Measurements from ENCODE around the gene NR6A1.

The NR6A1 gene

DNA sequence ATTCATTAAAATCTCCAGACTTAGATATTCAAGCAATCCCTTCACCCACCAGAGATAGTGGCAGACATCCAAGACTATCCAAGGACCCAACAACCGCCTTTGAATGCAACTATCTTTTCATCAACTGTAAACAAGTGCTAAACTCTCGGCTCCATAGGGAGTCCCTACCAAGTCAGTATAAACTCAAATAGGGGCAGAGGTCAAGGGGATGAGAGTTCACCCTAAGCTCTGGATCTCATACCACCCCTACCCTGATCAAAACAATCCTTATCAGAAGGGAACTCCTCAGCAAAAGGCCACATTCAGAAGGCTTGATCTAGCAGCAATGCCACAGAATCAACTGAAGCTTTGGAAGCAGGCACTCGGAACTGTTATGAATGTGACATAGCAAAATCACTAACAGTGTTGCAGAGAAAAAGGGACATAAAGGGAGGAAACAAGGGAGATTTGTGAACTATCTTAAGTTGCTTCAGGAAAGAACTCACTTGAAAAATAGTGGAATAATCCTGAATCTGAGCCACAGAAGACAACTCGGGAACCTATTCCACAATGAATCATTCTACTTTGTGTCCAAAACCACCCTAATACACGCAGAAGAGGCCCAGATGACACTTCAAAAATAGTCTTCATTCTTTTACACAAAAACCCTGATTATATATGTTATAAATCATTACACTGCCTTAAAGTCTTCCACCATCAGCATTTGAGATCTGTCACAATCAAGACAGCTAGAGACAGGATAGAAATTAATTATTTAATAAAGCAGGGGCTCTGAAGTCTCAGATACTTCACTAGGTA, 49.8 kb downstream of the NR6A1 start:
- DNase-seq: no peak

GRCh38 chr9:124720429-124721108, 50.5 kb downstream of the NR6A1 start:
- DNase-seq: no peak

DNA sequence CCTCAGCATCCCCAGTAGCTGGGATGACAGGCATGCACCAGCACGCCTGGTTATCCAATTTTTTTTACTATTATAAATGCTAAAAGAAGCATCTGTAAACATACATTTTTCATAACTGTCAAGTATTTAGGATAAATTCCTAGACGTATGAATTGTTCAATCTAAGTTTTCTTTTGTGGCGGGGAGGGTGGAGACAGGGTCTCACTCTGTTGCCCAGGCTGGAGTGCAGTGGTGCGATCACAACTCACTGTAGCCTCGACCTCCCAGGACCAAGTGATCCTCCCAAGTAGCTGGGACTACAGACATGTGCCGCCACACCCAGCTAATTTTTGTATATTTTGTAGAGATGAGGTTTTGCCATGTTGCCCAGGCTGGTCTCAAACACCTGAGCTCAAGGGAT, 52.2 kb downstream of the NR6A1 start:
- no peak for DNase-seq

DNA sequence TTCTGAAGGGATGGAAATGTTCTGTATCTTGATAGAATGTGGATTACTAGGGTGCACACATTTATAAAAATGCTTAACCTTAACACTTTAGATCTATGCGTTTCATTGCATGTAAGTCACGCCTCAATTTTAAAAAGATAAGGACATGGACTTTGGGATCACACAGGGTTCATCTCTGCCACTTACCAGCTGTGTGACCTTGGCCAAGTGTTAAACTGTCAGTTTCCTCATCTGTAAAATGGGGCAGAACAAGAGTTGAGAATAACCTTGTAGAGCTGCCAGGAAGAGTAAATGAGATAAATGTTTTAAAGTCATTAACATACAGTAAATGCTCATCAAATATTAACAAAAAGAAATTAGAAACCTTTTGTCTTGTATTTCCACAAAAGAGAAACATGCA, 53.5 kb downstream of the NR6A1 start:
- DNase-seq: no peak

DNA sequence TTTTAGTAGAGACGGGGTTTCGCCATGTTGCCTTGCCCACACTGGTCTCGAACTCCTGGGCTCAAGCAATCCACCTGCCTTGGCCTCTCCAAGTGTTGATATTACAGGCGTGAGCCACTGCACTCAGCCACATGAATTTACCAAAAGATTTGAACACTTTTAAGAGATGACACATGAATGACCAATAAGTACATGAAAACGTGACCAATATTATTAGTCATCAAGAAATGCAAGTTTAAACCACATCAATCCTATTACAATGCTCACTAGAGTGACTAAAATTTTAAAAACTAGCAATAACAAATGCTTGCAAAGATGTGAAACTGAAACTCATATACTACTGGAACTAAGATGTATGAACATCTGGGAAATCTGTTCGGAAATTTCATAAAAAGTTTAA, 54.3 kb downstream of the NR6A1 start:
- DNase-seq: no peak

DNA sequence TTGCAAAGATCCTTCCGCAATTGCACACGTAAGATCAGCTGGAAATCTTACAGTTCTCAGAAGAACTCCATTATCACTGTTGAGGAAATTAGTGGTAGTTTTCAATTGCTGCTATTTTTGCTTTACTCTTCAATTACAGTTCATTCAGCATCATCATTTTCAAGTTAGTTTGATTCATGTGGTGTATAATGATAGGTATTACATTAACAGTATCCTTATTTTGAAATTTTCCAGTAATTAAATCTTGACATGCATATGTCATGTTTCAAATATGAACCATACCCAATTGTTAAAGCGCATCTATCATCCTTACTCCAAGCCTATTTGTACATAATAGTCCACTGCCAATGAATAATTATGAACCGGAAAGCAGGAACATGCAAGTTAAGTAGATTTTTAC, 60.3 kb downstream of the NR6A1 start:
- no peak for DNase-seq

GRCh38 chr9:124709292-124709690, 61.8 kb downstream of the NR6A1 start:
- DNase-seq: no peak

DNA sequence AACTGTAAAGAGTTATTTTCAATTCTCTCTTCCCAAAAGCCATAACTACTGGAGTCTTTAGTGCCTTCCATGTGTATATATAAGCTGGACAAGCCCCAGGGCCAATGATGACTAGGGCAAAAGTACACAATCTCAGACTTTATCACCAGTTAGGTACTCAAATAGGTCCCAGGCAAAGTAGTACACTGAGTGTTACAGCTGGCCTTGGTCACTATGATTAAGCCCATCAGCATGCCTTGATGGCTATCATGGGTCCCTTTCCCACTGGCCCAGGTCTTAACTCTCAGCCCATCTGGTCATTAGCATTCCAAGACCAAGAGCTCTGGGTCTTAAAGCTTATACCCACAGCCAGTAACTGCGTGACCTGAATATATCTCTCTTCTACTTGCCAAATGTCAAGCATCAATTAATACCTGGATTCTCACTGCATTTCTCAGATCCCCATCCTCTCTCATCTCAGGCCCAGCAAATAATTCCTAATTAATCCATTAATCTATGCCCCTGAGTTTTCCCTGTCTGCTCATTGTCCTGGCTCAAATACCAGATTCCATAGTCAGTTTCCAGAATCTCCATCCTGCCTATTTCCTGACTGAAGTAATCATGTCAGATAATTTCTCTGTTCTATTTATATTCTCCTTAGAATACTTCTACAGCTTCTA, 62.3 kb downstream of the NR6A1 start:
- DNase-seq: no peak

DNA sequence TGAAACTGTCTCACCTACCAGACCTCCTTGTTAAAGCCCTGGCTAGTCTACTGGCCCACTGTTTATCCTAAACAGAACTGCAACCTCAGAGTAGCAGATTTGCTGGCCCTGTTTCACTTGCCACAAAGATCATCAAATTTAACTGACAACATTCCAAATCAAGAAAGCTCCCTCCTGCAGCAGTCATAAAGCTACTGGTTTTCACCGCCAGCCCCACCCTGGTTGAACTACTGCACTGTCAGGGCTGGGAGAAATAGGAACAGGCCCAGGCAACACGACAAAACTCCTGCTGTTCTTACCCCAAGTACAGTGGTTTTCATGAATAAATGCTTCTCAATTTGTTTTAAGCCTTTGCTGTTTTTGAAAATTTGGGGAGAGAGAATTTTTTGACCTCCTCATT, 63.0 kb downstream of the NR6A1 start:
- no peak for DNase-seq

- DNase-seq: no peak
Measured at GRCh38 chr9:124707666-124708065, 63.4 kb downstream of the NR6A1 start.

DNA sequence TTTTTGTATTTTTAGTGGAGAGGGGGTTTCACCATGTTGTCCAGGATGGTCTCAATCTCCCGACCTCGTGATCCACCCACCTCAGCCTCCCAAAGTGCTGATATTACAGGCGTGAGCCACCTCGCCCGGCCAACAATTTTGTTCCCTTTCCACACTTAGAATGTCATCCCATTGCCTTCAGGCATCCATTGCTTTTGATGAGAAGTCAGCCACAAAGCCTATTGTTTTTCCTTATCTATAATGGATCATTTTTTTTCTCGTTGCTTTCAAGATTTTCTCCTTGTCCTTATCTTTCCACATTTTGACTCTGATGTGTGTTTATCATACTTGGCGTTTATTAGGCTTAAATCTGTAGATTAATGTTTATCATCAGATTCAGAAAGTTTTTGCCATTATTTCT, 64.4 kb downstream of the NR6A1 start:
- no peak for DNase-seq

- no peak for DNase-seq
Measured at GRCh38 chr9:124699575-124699974, 71.5 kb downstream of the NR6A1 start.

DNA sequence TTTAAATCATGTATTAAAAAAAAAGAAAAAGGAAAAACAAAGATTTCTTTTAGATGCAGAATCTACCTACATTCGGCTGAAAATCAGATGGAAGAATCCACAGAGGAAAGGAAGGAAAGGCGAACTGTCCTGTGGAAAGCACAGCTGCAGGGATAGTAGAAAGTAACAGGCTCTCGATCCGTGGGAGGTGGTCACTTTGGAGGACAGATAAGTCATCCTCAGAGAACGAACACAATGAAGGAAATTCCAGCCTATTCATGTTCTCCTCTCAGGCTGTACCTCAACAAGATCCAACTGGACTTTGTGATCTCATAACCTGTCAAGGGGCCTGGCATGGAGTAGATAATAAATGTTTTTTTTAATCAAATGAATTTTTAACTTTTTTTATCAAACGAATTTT, 72.8 kb downstream of the NR6A1 start:
- DNase-seq: no peak

DNA sequence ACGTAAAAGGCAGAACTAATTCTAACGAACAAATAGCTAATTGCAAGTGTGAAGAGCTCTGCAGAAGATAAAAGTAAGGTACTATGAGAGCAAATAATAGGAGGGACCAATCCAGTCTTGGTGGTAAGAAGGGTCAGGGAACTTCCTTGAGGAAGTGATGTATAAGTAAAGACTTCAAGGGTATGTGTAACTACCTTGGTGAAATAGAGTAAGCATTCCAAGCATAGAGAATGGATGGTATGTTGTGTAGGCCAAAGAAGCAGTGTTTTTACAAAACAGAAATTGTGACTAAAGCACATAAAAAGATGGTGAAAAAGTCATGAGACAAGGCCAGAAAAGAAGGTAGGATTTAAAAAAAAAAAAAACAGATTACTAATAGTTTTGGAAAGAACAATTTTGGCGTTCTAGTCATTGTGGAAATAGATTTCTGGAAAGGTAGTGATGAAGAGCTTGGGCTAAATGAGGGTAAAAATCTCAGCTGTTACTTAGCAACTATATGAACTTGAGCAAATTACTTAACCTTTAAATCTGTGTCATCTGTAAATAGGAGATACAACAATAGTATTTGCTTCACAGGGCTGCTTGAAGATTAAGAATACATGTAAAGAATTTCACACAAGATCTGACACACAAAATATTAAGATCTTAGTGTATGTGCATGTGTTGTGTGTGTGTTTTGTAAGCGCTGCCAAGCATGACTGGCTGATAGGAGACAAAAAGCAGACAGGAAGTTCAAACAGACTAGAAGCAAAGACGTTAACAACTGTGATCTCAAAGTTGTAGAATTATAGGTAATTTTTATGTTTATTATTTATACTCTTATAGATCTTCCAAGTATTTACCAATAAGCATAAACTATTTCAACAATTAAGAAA, 73.5 kb downstream of the NR6A1 start:
- DNase-seq: no peak

GRCh38 chr9:124696101-124696500, 75.0 kb downstream of the NR6A1 start:
- DNase-seq: no peak

DNA sequence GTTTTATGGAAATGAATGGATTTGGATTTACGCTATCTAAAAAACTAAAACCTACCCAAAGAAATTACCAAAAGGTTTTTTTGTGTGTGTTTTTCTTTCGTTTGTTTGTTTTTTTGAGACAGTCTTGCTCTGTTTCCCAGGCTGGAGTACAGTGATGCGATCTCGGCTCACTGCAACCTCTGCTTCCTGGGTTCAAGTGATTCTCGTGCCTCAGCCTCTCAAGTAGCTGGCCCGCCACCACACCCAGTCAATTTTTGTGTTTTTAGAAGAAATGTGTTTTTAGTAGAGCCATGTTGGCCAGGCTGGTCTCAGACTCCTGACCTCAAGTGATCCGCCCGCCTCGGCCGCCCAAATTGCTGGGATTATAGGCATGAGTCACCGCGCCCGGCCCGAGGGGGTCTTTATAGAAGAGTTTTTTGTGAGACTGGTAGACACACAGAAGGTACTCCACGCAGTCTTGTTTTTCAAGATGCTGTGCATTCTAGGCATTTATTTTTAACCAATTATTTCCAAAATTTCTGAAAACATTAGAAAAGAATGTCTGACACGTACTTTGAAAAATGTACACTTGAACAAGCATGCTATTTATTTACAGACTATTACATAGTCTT, 75.7 kb downstream of the NR6A1 start:
- no peak for DNase-seq

DNA sequence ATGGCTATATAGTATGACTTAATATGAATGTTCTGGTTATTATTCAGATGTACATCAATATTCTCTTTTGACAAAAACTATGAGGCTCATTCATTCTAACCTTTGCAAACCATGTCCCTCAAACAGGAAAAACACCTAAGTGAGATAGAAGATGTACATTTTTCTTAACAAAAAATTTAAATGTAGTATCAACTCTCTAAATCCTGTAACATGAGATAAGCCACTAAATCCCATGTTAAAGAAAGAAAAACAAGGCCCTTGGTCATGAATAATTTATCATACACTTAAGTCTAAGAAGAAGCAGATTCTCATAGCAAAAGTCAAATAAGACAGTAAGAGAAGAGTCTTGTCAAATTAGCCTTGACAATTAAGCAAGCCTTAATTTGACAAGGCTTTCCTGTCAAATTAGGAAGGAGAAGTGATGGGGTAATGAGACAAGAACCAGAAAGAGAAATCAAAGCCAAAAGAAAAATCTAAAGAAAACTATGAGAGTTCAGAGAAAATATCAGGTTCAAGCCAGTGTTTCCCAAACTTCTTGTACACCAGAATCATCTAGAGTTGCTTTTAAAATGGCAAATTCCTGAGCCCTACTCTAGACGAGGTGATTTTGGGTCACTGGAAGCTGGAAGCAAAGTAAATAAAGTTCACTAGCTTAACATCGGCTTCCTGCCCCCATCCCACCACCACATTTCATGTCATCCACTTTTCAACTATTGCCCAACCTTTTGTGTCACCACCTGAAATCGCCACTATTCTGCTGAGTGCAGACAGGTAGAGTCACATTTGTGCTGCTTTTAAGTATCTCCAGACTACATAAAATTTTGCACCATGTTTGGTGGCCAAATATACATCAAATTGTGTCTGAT, 76.5 kb downstream of the NR6A1 start:
- DNase-seq: no peak

DNA sequence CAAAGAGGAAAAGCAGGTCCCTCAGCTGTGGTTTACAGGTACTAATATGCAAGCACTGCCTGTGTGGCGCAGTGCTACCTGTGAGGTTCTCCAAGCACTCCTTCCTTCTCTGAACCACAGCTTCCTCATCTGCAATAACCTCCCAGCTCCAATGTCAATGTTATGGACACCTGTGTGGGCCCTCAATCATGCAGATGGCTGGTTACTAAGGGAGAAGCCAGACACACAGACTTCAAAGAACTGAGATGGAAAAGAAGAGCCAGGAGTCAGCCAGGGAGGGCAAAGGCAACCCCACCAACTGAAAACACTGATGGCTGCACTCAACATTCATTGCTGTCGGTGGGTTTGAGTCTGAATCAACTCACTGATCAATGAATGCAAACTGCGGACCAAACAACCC, 77.7 kb downstream of the NR6A1 start:
- DNase-seq: no peak

DNA sequence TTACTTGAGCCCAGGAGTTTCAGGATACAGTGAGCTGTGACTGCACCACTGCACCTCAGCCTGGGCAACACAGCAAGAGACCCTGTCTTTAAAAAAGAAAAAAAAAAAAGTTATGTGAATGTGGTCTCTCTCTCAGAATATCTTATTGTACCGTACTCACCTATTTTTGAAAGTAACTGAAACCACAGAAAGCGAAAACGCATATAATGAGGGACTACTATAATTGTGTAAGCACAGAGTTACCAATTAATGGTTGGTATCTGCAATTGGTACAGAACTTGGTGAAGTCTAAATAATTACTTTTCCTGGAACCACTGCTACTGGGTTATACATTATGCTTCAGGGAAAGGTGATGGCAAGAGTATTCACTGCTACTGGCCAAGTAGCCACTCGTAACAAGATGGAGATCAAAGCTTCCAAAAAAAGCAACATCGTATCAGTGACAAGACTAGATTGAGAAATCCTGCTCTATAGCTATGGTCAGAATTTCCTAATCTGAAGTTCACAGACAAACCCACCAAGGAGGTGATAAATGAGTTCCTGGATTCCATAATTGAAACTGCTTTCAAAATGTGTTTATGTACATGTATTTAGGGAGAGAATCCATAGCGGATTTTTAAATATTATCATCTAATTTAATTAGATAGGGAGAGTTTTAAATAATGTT, 82.7 kb downstream of the NR6A1 start:
- no peak for DNase-seq

DNA sequence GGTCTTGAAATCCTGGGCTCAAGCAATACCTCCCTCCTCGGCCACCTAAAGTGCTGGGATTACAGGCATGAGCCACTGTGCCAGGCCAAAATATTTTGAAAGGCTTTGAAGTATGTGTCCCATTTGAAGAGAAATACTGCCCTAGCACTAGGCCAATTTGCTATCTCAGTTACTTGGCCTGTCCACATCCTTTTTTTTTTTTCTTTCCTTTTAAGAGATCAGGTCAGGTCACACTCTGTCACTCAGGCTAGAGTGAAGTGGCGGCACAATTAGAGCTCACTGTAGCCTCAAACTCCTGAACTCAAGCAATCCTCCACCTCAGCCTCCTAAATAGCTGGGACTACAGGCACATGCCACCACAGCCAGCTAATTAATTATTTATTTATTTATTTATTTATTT, 84.2 kb downstream of the NR6A1 start:
- no peak for DNase-seq

DNA sequence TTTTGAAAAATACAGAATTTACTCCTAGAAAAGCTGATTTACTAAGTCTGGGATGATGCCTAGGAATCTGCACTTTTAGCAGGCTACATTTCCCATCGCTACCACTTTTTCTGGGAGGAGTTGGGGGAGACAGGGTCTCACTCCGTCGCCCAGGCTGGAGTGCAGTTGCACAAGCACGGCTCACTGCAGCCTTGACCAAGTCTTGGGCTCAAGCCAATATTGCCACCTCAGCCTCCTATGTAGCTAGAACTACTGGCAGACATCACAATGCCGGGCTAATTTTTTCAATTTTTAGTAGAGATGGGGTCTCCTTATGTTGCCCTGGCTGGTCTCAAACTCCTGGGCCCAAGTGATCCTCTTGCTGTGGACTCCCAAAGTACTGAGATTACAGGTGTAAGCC, 85.9 kb downstream of the NR6A1 start:
- DNase-seq: no peak
